Posterior cingulate gyrus (tissue), 11 donors: ENCODE results near the gene MROH8.

ENCODE experiments used
- DNase-seq, 10 donors: peaks; one replicate each; pipeline versions ENCODE4 v3.0.0 to v3.0.0-alpha.2; 2020 to 2021; ENCODE audit warnings: mixed read lengths in 3 of 10
- intact Hi-C: fragments of 100-400 bp; cut with DNase I; formaldehyde crosslinking; loops from one replicate; pipeline ENCODE4 v1.15.1; 2023

Gene MROH8

DNA sequence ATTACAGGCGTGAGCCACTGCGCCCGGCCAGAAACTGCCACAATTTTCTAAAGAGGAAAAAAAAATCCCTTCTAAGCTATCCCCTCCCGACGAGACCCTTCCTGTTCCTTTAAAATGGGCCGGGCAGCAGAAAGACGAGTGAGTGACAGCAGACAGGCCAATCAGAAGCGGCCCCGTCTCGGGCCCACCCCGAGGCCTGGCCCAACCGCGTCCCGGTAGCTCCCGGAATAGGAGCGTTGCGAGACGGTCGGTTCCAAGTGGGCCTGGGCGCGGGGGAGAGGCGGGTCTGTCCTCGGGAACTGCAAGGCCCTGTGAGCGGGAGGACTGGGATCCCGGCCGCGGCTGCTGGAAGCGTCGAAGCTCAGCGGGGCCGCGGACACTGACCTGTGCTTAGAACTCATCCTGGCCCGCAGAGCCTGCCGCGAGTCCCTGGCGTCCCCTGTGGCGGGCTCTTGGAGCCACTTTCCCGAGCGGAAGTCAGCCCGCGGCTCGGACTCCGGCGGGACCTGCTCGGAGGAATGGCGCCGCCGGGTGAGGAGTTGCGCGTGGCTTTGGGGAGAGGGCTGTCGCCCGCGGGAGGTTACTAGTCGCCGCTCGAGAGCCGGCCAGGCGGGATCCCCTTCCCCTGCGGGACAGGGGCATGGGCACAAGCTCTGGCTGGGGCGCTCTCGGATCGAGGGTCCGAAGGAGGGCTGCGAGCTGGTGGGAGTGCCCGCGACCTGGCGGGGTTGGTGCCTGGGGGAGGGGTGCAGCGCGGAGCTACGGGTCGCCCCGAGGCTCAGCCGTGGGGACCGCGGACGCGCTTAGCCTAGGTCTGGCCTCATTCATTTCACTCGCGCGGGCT, at the start of gene MROH8, which contains the start of gene RPN2:
Gene MROH8 (minus strand): TSS at position 710 of the 844 bp plus-strand sequence.
Gene RPN2 (plus strand): TSS at position 492 of the 844 bp plus-strand sequence. CDS start 27 bp downstream, at position 519.
- DNase-seq = peak; percentile 98 to 100 (median 99)
- intact Hi-C loops = loop anchor here (5.0 kb wide), 2 partner anchors 348 to 513 kb away; partner anchors contain the start of genes BLCAP and CTNNBL1

DNA sequence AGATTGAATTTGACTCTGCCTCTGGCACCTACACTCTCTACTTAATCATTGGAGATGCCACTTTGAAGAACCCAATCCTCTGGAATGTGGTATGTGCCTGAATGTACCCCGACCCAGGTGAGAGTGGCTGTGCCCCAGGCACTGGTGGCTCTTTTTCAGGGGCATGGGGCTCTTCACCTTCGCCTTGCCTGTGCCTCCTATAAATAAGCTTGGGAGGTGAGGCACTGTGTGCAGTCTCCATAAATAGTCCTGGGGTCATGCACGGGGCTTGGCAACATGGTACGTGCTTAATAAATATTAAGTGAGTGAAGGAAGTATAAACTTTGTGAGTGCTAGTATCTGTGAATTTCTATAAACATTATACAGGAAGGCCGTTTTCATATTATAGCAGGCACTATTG, 49.3 kb upstream of the MROH8 start:
- DNase-seq = no peak
- intact Hi-C loops = no loop called here

DNA sequence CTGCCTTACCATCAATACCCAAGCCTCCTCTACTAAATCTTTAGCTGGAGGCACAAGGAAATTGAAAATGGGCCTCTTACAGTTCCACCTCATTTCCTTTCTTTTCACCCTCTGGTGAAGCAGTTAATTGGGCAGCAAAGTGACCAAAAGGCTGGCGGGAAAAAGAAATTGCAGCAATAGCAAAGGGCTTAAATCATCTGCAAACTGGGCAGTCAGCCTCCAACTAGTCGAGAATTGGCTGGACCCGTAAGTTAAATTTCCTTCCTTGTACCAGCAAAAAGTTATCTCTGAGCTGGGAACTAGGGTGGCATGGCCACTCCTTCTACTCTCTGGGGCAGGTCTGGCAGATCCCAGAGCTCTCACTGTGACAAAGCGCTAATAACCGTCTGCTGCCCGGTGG, 48.7 kb upstream of the MROH8 start:
- no peak for DNase-seq
- intact Hi-C loops = no loop called here

DNA sequence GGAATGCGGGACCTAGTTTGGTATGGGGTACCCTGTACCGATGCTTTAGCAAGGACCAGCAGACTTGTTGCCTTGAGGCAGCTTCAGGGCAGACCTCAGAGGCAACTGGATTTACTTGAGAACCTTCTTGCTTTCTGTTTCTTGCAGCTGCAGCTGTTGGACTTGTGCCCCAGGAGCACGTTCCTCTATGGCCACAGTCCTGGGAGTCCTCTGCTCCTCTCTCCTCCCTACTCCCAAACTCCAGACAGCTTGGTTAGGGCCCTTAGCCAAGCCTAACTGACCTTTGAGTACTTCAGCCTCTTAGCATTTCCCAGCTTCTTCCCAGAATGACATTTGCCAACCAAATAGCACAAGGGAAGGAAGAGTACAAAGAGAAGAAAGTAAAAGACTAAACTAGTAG, 47.5 kb upstream of the MROH8 start:
- no peak for DNase-seq
- intact Hi-C loops = no loop called here

DNA sequence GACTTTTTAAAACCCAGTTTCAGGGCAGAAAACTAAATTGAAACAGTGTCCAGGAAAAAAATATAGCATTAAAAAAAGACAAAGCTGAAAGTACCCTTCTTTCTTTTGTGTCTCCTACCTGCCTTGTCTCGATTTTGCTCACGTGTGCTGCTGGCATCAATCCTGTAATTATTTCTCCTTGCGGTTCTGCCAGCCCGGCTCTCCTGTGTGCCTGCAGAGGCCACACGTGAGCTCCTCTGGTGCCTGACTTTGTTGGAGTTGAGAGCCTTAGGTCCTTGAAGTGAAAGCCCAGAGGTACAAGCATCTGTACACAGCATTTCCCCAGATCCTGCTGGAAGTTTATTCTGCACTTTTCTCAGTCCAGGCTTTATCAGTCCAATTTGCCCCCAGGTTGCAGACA, 45.8 kb upstream of the MROH8 start:
- no peak for DNase-seq
- intact Hi-C loops = no loop called here

DNA sequence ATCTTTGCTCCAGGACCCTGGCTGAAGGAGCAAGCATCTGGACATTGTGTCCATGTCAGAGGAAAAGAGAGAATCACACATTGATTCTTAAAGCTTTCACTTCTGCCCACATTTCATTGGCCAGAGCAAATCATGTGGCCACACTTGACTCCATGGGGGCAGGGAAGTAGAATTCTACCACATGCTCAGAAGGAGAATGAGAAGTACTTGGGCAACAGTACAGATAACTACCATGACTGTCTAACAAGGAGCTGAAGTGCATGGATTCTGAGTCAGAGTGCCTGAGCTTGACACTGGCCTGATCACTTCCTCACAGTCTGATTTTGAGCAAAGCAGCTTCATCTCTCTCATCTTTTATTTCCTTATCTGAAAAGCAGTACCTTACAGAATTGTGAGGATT, 43.7 kb upstream of the MROH8 start:
- no peak for DNase-seq
- intact Hi-C loops = no loop called here

DNA sequence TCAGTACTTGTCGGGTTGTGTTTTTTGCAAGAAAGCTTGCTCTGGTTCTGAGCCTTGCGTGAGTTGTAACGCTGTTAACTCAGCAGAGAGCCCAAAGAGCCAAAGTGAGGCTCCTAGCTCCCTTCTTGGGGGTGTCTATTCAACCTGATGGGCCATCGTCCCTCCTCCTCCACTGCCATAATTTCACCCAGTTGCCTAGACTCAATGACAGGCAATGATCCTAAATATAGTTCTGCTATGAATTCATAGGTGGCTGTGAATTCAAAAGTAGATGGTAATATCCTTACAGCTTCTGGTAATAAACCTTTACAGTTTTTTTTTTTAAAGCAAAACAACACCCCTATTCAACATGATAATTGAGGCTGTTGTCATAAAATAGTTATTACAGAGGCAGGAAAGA, 42.7 kb upstream of the MROH8 start:
- no peak for DNase-seq
- intact Hi-C loops = no loop called here

DNA sequence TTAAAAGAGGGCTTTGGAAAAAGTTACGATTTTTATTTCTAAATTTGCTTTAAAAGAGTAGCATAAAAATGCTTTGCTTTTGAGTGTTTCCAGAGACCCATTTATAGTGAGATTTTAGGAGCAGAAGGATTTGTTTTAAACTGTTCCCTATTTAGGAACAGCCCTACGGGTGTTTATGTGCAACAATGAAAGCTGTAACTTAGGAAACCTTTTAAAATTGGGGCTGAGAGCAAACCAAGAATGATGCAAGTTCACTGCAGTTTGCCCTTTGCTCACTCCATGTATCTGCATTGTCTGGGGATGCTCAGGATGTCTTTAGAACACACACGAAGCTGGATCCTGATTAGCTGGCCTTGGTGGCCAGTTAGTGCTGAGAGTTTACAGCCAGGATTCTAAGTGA, 41.4 kb upstream of the MROH8 start:
- intact Hi-C loops = no loop called here
- no peak for DNase-seq

DNA sequence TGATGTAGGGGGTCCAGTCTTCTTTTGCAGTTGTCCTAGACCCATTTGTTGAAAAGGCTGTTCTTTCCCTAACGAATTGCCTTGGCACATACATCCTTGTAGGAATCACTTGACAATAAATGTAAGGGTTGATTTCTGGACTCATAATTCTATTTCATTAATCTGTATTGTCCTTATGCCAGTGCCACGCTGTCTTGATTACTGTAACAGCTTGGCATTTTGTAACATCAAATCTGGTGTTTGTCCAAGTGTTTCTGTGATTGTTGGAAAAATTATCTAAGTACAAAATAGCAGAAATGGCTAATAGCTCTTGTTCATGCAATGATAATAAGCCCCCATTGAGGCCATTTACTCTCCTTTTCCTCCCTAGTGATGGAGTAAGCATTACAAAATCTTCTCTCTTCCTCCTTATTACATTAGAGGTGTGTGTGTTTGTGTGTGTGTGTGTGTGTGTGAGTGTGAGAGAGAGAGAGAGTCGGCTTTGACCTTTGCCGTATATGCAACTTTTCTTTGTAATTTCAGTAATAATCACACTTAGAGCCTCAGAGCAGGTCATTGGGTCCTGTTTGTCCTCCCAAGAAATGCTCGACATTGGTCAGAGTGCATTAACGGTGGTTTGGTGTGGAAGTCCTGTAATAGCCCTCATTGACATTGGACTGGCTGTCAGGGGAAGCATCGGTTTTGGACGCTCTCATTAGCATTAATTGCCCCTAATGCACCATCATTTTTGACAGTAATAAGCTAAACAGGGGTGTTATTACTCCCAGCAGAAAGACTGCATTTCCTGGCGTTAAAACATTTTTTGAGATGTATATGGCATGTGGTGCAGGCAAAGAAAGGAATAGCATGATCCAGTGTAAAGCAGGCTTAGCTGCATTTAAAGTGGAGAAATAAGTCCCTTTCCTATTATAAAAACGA, 40.7 kb upstream of the MROH8 start:
- no peak for DNase-seq
- intact Hi-C loops = no loop called here

DNA sequence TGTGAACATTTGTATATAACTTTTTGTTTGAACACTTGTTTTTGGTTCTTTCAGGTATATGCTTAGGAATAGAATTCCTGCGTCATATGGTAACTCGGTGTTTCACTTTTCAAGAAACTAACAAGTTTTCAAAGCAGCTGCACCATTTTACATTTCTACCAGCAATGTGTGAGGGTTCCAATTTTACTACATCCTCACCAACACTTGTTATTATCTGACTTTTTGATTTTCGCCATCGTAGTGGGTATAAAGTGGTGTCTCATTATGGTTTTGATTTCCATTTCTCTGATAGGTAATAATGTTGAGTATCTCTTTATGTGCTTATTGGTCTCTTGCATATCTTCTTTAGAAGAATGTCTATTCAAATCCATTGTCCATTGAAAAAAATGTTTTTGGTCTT, 39.6 kb upstream of the MROH8 start:
- intact Hi-C loops = no loop called here
- DNase-seq = no peak

DNA sequence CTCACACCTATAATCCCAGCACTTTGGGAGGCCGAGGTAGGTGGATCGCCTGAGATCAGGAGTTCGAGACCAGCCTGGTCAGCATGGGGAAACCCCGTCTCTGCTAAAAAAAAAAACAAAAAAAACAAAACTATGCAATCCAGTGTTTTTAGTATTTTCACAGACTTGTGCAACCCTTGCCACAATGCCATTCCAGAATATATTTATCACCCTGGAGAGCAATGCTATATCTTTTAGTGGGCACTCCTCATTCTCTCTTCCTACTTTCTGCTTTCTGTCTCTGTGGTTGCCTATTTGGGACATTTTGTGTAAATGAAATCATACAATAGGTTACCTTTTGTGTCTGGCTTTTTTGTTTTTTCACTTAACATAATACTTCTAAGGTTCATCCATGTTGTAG, 39.1 kb upstream of the MROH8 start:
- intact Hi-C loops = no loop called here
- DNase-seq = no peak

DNA sequence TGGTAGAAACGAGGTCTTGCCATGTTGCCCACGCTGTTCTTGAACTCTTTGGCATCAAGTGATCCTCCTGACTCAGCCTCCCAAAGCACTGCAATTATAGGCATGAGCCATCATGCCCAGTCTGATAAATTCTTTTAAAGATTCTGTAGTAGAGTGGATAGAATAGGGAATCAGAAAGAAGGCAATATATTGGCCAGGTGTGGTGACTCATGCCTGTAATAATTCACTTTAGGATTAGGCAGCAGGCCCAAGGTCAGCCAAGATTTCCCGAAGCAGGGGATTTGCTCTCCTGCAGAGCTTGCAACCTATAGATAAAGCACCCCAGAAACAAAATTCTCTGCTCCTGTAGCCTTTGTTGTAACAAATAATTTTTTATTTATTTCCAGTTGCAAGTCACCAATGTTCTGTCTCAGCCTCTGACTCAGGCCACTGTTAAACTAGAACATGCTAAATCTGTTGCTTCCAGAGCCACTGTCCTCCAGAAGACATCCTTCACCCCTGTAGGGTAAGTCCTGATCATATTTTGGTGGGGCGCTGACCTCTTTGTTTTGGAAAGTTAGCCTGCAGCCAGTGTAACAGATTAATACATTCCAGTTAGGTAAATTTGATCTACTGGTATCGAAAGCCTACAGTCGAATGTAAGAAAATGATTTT, 30.4 kb upstream of the MROH8 start:
- intact Hi-C loops = no loop called here
- no peak for DNase-seq

DNA sequence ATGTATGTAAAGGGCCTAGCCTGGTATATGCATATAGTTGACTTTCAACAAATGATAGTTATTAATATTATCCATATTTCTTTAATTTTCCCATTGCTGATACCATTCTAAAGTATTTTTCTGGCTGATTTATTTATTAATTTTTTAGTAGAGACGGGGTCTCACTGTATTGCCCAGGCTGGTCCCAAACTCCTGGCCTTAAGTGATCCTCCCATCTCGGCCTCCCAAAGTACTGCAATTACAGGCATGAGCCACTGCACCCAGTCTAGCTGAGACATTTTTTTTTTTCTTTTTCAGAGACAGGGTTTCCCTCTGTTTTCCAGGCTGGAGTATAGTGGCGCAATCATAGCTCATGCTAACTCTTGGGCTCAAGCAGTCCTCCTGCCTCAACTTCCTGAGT, 29.8 kb upstream of the MROH8 start:
- DNase-seq = no peak
- intact Hi-C loops = no loop called here

DNA sequence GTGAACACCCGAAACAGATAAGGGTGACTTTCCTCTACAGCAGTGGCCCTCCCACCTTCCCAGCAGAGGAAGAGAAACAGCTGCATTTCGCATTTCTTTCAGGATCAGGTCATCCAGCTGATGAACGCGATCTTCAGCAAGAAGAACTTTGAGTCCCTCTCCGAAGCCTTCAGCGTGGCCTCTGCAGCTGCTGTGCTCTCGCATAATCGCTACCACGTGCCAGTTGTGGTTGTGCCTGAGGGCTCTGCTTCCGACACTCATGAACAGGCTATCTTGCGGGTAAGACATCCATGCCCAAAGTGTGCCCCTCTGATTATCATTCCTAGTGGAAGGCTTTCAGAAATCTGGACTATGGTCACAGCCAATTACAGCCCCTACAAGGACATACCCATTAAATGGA, 27.8 kb upstream of the MROH8 start:
- no peak for DNase-seq
- intact Hi-C loops = no loop called here

DNA sequence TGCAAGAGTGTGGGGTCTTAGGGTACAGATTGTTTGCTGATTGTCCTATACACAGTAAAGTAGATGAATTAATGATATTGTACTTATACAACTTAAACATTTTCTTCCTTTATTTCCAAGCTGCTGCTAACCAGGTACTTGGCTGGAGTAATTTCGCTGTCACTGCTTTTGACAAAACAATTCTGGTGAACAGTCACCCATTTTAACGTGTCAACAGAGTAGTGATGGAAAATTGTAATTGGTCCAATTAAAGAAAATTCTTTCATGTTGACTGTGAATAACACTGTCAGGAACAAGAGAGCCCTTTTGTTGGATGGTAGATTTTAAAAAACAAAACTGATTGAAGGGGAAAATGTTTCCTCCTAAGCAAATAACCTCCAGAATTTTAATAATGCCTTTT, 26.4 kb upstream of the MROH8 start:
- DNase-seq = no peak
- intact Hi-C loops = no loop called here

DNA sequence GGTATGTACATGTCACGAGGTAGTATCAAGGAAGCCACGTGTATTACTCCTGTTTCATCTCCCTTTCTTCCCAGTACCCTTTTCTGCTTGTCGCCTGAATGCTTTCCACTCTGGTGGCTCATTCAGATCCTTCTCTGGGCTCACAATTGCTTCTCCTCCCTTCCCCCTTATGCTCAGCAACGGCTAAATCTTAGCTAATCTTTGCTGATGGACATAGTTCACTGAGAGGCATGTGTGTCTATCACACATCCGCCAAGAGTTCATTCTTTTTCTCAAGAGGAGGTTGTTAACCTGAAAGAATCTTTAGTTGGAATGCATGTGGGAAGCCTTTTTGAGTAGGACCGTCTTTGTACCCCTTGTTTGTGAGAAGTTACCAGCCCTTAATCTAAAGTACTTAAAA, 25.8 kb upstream of the MROH8 start:
- intact Hi-C loops = no loop called here
- no peak for DNase-seq

DNA sequence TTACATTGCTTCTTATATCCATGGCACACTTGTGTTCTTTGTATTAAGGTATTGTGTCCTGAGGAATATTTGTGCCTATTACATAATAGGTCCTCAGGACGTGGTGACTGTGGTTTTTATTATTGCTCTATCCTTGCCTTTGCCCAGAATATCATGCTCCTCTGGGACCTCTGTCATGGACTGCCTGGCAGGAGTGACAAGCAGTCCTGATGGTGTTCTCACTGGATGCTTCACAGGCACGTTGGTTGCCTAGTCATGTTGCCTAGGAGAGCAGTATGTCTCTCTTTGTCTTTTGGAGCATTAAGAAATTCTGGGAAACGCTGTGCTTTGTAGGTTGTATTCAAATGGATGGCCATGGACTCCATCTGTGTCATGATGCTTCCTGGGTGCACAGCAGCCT, 24.7 kb upstream of the MROH8 start:
- DNase-seq = no peak
- intact Hi-C loops = no loop called here

DNA sequence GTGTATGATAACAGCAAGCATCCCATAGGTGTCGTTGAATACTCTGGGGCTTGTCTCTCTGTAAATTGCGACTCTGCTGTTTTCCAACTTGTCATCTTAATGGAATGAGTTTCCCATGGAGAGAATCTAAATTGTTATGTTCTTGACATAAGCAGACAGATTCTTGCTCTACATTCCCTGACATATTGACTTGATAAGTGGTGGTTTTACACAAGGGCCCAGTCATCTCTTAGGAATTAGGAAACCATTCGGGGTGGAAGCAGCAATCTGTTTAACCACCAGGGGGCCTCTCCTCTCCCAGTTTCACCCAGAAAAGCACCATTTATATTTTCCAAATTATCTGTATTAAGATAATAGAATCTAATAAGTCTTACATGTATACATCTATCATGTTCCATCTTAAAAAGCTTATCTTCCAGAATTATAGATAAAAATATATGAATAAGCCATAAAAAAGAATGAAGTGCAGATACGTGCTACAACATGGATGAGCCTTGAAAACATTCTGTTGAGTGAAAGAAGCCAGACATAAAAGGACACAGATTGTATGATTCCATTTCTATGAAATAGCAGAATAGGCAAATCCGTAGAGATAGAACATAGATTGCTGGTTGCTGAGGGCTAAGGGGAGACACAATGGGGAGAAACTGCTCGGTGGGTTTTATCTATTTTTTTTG, 23.1 kb upstream of the MROH8 start:
- peak in 3 of 10 donors; percentile 26 to 31 (median 26) for DNase-seq
- intact Hi-C loops = loop anchor here (2.0 kb wide), 1 partner anchor 332 kb away; no protein-coding TSS in a partner anchor

DNA sequence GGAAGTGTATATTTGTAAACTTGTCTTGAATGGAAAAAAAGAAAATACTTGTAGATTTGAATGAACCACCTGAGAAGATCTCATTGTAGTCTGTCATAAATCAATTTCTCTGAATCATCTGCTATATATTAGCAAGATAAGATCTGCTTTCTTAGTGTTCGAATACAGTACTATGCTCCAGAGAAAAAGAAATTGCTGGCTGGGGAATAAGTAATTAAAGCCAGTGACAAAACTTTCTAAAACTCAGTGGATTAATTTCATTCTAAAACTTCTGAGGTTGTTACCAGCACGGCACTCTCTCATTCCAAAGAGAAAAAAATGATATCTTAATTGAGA, 22.4 kb upstream of the MROH8 start:
- no peak for DNase-seq
- intact Hi-C loops = loop anchor here (2.0 kb wide), 1 partner anchor 333 kb away; no protein-coding TSS in a partner anchor
